ENCODE measurements around the gene SLC25A41. TPM values are rescaled to one million over a fixed set of nuclear protein-coding genes. Genes with fewer than 3 reads are reported as not detected.
"Not testable (repeated sequence)": the region's sequence is repeated elsewhere in the genome, so short reads cannot be mapped to it uniquely, and the experiment has no call there.

SLC25A41 gene
- total RNA-seq, 1 experiment from 2014 or later = 1.4 TPM

GRCh38 chr19:6431891-6432290 lies 1.7 kb downstream of the SLC25A41 start:
- BruUV-seq (replicated peaks) = no TSS peak
- CTCF ChIA-PET = no interaction called here
- no peaks in the 10 kb centered on the region for H3K9me3 Mint-ChIP-seq (ENCODE audit: low read depth, unreplicated experiment)
- H3K27me3 Mint-ChIP-seq (ENCODE audit: unreplicated experiment) = no peaks in the 10 kb centered on the region
- intact Hi-C loops (cut with micrococcal nuclease; ENCODE audit: unreplicated experiment) = no loop called here
- no peaks in the 10 kb centered on the region for H3K36me3 Mint-ChIP-seq (ENCODE audit: insufficient read depth, unreplicated experiment)
- H3K4me1 Mint-ChIP-seq (ENCODE audit: low read depth, unreplicated experiment) = no peaks in the 10 kb centered on the region
- H3K4me3 Mint-ChIP-seq (ENCODE audit: low read depth, unreplicated experiment) = no peak overlapping the region
- DNase-seq = no peak
- H3K27ac Mint-ChIP-seq (ENCODE audit: unreplicated experiment) = no peak overlapping the region
- TF ChIP-seq CTCF (IDR thresholded peaks at IDR 0.05; ENCODE audit: unreplicated experiment) = no peak

- no peak overlapping the region for H3K27ac Mint-ChIP-seq (ENCODE audit: unreplicated experiment)
- no peak overlapping the region for H3K4me3 Mint-ChIP-seq (ENCODE audit: low read depth, unreplicated experiment)
- H3K9me3 Mint-ChIP-seq (ENCODE audit: low read depth, unreplicated experiment) = no peaks in the 10 kb centered on the region
- CTCF ChIA-PET = no interaction called here
- DNase-seq = no peak
- H3K4me1 Mint-ChIP-seq (ENCODE audit: low read depth, unreplicated experiment) = no peaks in the 10 kb centered on the region
- TF ChIP-seq CTCF (IDR thresholded peaks at IDR 0.05; ENCODE audit: unreplicated experiment) = no peak
- peaks cover 13% of the 10 kb centered on the region for H3K36me3 Mint-ChIP-seq (ENCODE audit: insufficient read depth, unreplicated experiment)
- BruUV-seq (replicated peaks) = no TSS peak
- intact Hi-C loops (cut with micrococcal nuclease; ENCODE audit: unreplicated experiment) = no loop called here
- H3K27me3 Mint-ChIP-seq (ENCODE audit: unreplicated experiment) = no peaks in the 10 kb centered on the region
Measured at GRCh38 chr19:6429419-6430221, 3.9 kb downstream of the SLC25A41 start.

- DNase-seq; BruUV-seq (replicated peaks); H3K27ac Mint-ChIP-seq (ENCODE audit: unreplicated experiment); intact Hi-C loops (cut with micrococcal nuclease; ENCODE audit: unreplicated experiment); H3K27me3 Mint-ChIP-seq (ENCODE audit: unreplicated experiment); H3K4me3 Mint-ChIP-seq (ENCODE audit: low read depth, unreplicated experiment); CTCF ChIA-PET; H3K4me1 Mint-ChIP-seq (ENCODE audit: low read depth, unreplicated experiment); H3K9me3 Mint-ChIP-seq (ENCODE audit: low read depth, unreplicated experiment): not testable (repeated sequence)
- peaks cover 18% of the 10 kb centered on the region for H3K36me3 Mint-ChIP-seq (ENCODE audit: insufficient read depth, unreplicated experiment)
Measured at GRCh38 chr19:6428692-6429418, 4.7 kb downstream of the SLC25A41 start.

GRCh38 chr19:6427131-6427530 lies 6.4 kb downstream of the SLC25A41 start:
- Mint-ChIP-seq H3K9me3 (ENCODE audit: low read depth, unreplicated experiment) (no peaks in the 10 kb centered on the region), H3K4me3 (ENCODE audit: low read depth, unreplicated experiment) (no peak overlapping the region), H3K36me3 (ENCODE audit: insufficient read depth, unreplicated experiment) (peaks cover 31% of the 10 kb centered on the region), H3K27me3 (ENCODE audit: unreplicated experiment) (no peaks in the 10 kb centered on the region), H3K4me1 (ENCODE audit: low read depth, unreplicated experiment) (no peaks in the 10 kb centered on the region), H3K27ac (ENCODE audit: unreplicated experiment) (no peak overlapping the region)
- BruUV-seq (replicated peaks) = no TSS peak
- TF ChIP-seq CTCF (IDR thresholded peaks at IDR 0.05; ENCODE audit: unreplicated experiment) = no peak
- CTCF ChIA-PET = no interaction called here
- intact Hi-C loops (cut with micrococcal nuclease; ENCODE audit: unreplicated experiment) = no loop called here
- DNase-seq = no peak
